Natural killer cell (primary cell): ENCODE measurements around the gene PCDHGA1. TPM values are rescaled to one million over a fixed set of nuclear protein-coding genes. Genes with fewer than 3 reads are reported as not detected.

Source experiments
- ATAC-seq, 3 donors: fragments of 150-1000 bp in 2 of 3; fragments of 200-7000 bp in 1 of 3; cut with Tn5 transposase; 1 replicate in 1 of 3; 2 replicates in 2 of 3; pipeline ENCODE4 v1.10.0; 2021; ENCODE audit warnings: mild to moderate bottlenecking in 2 of 3, moderate library complexity in 2 of 3
- DNase-seq, 2 donors: peaks; one replicate each; pipeline versions ENCODE4 v3.0.0 to v3.0.0-alpha.2; 2013 to 2021; ENCODE audit warnings: mixed read lengths in 1 of 2
- H3K27ac ChIP-seq: one replicate; pipeline ENCODE4 v1.5.1; 2013; ENCODE audit warnings: mild to moderate bottlenecking, low read length
- H3K27me3 ChIP-seq: one replicate; pipeline ENCODE4 v1.6.1; 2013; ENCODE audit warnings: low read length; ENCODE audit not compliant: control insufficient read depth, insufficient read depth
- H3K36me3 ChIP-seq: one replicate; pipeline ENCODE4 v1.6.1; 2013; ENCODE audit warnings: low read length; ENCODE audit not compliant: control insufficient read depth, insufficient read depth
- H3K4me1 ChIP-seq: one replicate; pipeline ENCODE4 v1.6.1; 2013; ENCODE audit warnings: low read length; ENCODE audit not compliant: control insufficient read depth, insufficient read depth
- H3K4me3 ChIP-seq: one replicate; pipeline ENCODE4 v1.5.1; 2013; ENCODE audit warnings: low read length
- H3K9me3 ChIP-seq: one replicate; pipeline ENCODE4 v1.6.1; 2013; ENCODE audit warnings: low read length; ENCODE audit not compliant: control insufficient read depth, insufficient read depth
- H3K27ac Mint-ChIP-seq, 2 donors: one replicate each; pipeline ENCODE4 v1.8.0; 2022; ENCODE audit warnings: mild to moderate bottlenecking in 2 of 2, mixed read lengths in 2 of 2, moderate library complexity in 1 of 2
- H3K27me3 Mint-ChIP-seq, 2 donors: one replicate each; pipeline ENCODE4 v1.8.0; 2022; ENCODE audit warnings: low read depth in 2 of 2, mixed read lengths in 2 of 2
- H3K36me3 Mint-ChIP-seq: one replicate; pipeline ENCODE4 v1.8.0; 2022; ENCODE audit warnings: mixed read lengths
- H3K4me1 Mint-ChIP-seq, 2 donors: one replicate each; pipeline ENCODE4 v1.8.0; 2022; ENCODE audit warnings: mixed read lengths in 2 of 2
- H3K4me3 Mint-ChIP-seq: one replicate; pipeline ENCODE4 v1.8.0; 2022; ENCODE audit warnings: mild to moderate bottlenecking, moderate library complexity, mixed read lengths
- H3K9me3 Mint-ChIP-seq, 2 donors: one replicate each; pipeline ENCODE4 v1.8.0; 2022; ENCODE audit warnings: mixed read lengths in 2 of 2
- CTCF ChIP-seq: fragments of 200-600 bp; IDR thresholded peaks from one replicate; pipeline ENCODE4 v1.8.0; 2022; ENCODE audit warnings: antibody characterized with exemption
- WGBS: methylation state at CpG from one replicate; pipeline ENCODE4 v1.1.7; 2013; ENCODE audit warnings: missing lambda C conversion rate; ENCODE audit not compliant: insufficient coverage; 5-methylcytosine and 5-hydroxymethylcytosine counted together
- intact Hi-C: fragments of 100-400 bp; cut with micrococcal nuclease; formaldehyde crosslinking; loops from one replicate; pipeline ENCODE4 v1.14.2; 2022
- total RNA-seq, 4 donors: library from RNA; stranded (reverse); fragments of 120-200 nt in 1 of 4; gene quantifications; one replicate each; pipeline versions ENCODE4 v1.2.3 to v1.2.4, GENCODE V29; 2013 to 2022

Gene PCDHGA1
- total RNA-seq, 3 donors from 2014 or later (not counting 1 experiment from before 2014, with no cell fraction given): not detected

- no peak overlapping the region for H3K27ac ChIP-seq
- no peaks in the 10 kb centered on the region for H3K9me3 Mint-ChIP-seq
- H3K4me3 ChIP-seq: no peak overlapping the region
- H3K27me3 ChIP-seq: peaks cover 24% of the 10 kb centered on the region
- H3K27ac Mint-ChIP-seq: no peak overlapping the region
- no peak for ATAC-seq
- no peak overlapping the region for H3K4me3 Mint-ChIP-seq
- peaks cover 30 to 31% of the 10 kb centered on the region in 2 donors for H3K27me3 Mint-ChIP-seq
- H3K36me3 Mint-ChIP-seq: no peaks in the 10 kb centered on the region
- H3K4me1 Mint-ChIP-seq: peaks cover 10 to 18% of the 10 kb centered on the region in 2 donors
- DNase-seq: no peak
- peaks cover 17% of the 10 kb centered on the region for H3K4me1 ChIP-seq
- intact Hi-C loops: no loop called here
- no peaks in the 10 kb centered on the region for H3K9me3 ChIP-seq
- H3K36me3 ChIP-seq: no peaks in the 10 kb centered on the region
- WGBS: 78% methylated on average over 8 of the region's 8 CpGs
- no peak for TF ChIP-seq CTCF
These were observed 165.1 kb downstream of the PCDHGA1 start for GRCh38 chr5:141495453-141495811.

GRCh38 chr5:141496038-141496437 is 165.7 kb downstream of the PCDHGA1 start:
- Histone ChIP-seq H3K36me3 (no peaks in the 10 kb centered on the region), H3K9me3 (no peaks in the 10 kb centered on the region), H3K4me1 (peaks cover 15% of the 10 kb centered on the region), H3K4me3 (no peak overlapping the region), H3K27me3 (peaks cover 18% of the 10 kb centered on the region), H3K27ac (no peak overlapping the region)
- Mint-ChIP-seq H3K4me3 (no peak overlapping the region), H3K4me1 (peaks cover 7 to 15% of the 10 kb centered on the region in 2 donors), H3K36me3 (no peaks in the 10 kb centered on the region), H3K27me3 (peaks cover 24 to 25% of the 10 kb centered on the region in 2 donors), H3K9me3 (no peaks in the 10 kb centered on the region), H3K27ac (no peak overlapping the region)
- intact Hi-C loops: no loop called here
- 70% methylated on average over 4 of the region's 4 CpGs for WGBS
- DNase-seq (no peak), ATAC-seq (no peak)
- TF ChIP-seq CTCF: no peak

- intact Hi-C loops: no loop called here
- no peak for TF ChIP-seq CTCF
- H3K36me3 ChIP-seq: no peaks in the 10 kb centered on the region
- no peaks in the 10 kb centered on the region for H3K9me3 Mint-ChIP-seq
- 96% methylated on average over 7 of the region's 7 CpGs for WGBS
- H3K4me1 Mint-ChIP-seq: no peaks in the 10 kb centered on the region
- H3K9me3 ChIP-seq: no peaks in the 10 kb centered on the region
- H3K36me3 Mint-ChIP-seq: no peaks in the 10 kb centered on the region
- H3K4me1 ChIP-seq: no peaks in the 10 kb centered on the region
- no peak overlapping the region for H3K27ac Mint-ChIP-seq
- H3K4me3 Mint-ChIP-seq: no peak overlapping the region
- H3K27me3 Mint-ChIP-seq: no peaks in the 10 kb centered on the region
- ATAC-seq: no peak
- no peaks in the 10 kb centered on the region for H3K27me3 ChIP-seq
- DNase-seq: no peak
- no peak overlapping the region for H3K4me3 ChIP-seq
- H3K27ac ChIP-seq: no peak overlapping the region
These were observed 171.4 kb downstream of the PCDHGA1 start for GRCh38 chr5:141501761-141502160.

GRCh38 chr5:141503681-141504080 is 173.4 kb downstream of the PCDHGA1 start:
- Histone ChIP-seq H3K4me1 (peaks cover 10% of the 10 kb centered on the region), H3K9me3 (no peaks in the 10 kb centered on the region), H3K36me3 (no peaks in the 10 kb centered on the region), H3K27ac (no peak overlapping the region), H3K4me3 (no peak overlapping the region), H3K27me3 (no peaks in the 10 kb centered on the region)
- Mint-ChIP-seq H3K4me3 (no peak overlapping the region), H3K27me3 (no peaks in the 10 kb centered on the region), H3K36me3 (no peaks in the 10 kb centered on the region), H3K27ac (no peak overlapping the region), H3K9me3 (no peaks in the 10 kb centered on the region), H3K4me1 (no peaks in the 10 kb centered on the region)
- WGBS: 82% methylated on average over 2 of the region's 2 CpGs
- no peak for TF ChIP-seq CTCF
- ATAC-seq (no peak), DNase-seq (no peak)
- intact Hi-C loops: no loop called here
